Left forelimb (tissue), 1 donor: ENCODE results near the gene RETREG1.
A peak's percentile ranks its signal among the peaks of the same experiment; 100 is the strongest.
"Not testable (repeated sequence)": the region's sequence is repeated elsewhere in the genome, so short reads cannot be mapped to it uniquely, and the experiment has no call there.

ENCODE experiments used
- DNase-seq: peaks from one replicate; pipeline ENCODE4 v3.0.0-alpha.2; 2018; ENCODE audit warnings: low spot score

RETREG1 gene

GRCh38 chr5:16616536-16617273 lies at the start of gene RETREG1:
TSS of gene RETREG1 (minus strand) at chr5:16616997. CDS start at chr5:16616971, 26 bp downstream.
- DNase-seq = peak; percentile 71

DNA sequence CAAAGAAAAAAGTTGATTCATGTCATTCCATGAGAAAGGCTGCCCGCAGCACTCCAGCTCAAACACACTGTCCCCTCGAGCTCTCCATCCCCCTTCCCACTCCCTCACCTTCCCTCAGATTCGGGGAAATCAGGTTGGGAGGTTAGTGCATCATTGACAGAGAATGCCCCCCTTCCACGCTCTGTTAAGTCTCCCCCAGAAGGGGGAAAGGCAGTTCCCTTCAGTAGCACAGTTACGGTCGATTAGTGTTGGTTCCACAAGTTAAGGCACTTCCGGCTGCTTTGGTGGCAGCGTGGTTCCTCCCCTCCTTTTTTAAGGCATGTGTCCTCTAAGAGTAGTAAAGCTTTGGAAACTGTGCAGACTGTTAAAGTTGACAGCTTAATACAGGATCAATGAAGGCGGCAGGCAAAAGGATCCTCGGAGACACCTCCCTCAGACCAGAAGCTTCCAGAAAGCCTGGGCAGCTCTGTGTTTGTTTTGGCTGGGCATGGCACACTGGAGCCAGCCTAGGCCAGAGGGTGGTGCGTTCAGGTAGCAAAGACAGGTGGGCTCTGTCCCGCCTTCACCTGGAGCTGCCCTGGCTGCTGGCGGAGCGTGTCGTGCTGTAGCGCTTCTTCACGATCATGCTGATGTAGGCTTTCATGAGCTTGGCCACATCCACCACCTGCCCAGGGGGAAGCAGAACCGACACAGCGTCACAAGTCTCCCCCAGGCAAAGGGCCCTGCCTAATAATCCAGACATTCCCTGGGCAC lies 49.5 kb upstream of the RETREG1 start:
- DNase-seq = no peak

DNA sequence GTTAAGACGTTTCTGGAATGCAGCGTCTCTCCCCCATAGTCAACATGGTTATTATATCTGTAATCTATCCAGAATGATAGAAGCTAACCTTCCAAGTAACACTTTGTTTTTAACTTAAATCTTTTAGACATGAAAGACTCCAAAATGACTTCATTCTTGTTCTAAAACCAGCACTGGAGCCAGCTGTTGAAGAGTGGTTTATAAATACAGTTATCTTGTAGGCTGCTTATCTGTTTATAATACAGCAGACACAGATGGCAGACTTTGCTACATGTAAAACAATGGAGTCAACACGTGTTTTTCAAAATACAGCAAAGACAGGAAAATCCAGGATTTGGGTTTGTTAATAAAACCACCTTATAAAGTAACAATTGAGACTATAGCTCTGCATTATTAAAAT lies 48.8 kb upstream of the RETREG1 start:
- DNase-seq = no peak

DNA sequence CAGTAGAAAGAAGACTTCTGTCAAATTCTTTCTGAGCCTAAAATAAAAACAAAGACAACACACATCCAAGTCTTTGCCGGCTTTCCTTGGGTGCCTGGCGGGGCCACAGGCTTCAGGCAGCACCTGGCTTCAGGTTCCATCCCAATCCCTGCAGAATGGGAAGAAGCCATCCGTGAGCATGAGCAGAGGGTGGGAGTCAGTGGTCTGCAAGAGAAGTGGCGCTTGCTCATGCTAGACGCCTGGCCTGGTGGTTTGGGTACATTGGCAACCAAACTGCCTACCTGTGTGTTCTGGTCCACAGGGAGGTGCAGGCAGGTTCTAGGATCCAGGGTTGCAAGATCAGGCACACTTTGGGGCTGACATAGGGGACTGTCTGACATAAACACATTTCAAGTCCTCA lies 47.6 kb upstream of the RETREG1 start:
- no peak for DNase-seq

- DNase-seq = no peak
Observed at GRCh38 chr5:16663840-16664239, 47.0 kb upstream of the RETREG1 start.

GRCh38 chr5:16661713-16662112 lies 44.9 kb upstream of the RETREG1 start:
- no peak for DNase-seq

DNA sequence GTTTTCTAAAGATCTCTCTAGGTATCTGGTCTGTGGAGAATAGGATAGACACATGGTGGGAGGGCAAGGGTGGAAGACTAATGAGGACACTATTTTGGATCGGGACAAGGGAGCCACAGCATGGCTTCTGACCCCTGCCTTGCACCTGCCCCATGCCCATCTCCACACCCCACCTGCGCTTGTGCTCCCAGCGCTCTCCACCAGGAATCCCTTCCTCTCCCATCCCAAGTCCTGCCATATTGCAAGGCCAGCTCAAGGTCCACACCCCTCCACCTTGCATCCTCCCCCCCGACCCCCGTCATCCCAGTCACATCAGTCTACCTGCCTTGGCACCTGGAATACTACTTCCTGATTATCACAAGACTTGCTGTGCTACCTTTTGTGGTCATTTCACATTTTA lies 44.2 kb upstream of the RETREG1 start:
- no peak for DNase-seq

DNA sequence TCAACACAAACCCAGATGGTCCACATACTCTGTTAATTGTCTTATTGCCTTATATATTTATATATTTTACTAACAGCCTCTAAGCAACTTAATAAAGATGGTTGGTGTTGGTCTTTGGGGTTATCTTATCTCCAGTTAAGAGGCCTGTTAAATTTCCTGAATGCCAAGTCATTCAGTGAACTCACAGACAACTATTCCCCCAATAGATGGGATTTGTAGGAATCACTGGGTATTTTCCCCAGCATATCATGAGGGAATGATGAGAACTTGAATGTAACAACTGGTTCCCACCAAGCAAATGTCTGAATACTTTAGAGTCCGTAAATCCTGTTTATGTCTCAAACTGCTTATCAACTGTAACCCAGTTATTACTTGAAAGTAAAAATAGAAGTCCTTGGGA lies 42.7 kb upstream of the RETREG1 start:
- DNase-seq = no peak

- DNase-seq = no peak
Observed at GRCh38 chr5:16656561-16657191, 39.9 kb upstream of the RETREG1 start.

- no peak for DNase-seq
Observed at GRCh38 chr5:16654647-16655334, 38.0 kb upstream of the RETREG1 start.

DNA sequence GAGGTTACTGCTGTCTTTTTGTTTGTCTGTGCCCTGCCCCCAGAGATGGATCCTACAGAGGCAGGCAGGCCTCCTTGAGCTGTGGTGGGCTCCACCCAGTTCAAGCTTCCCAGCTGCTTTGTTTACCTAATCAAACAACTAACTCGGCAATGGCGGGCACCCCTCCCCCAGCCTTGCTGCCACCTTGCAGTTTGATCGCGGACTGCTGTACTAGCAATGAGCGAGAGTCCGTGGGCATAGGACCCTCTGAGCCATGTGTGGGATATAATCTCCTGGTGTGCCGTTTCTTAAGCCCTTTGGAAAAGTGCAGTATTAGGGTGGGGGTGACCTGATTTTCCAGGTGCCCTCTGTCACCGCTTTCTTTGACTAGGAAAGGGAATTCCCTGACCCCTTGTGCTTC lies 31.9 kb upstream of the RETREG1 start:
- not testable (repeated sequence) for DNase-seq

DNA sequence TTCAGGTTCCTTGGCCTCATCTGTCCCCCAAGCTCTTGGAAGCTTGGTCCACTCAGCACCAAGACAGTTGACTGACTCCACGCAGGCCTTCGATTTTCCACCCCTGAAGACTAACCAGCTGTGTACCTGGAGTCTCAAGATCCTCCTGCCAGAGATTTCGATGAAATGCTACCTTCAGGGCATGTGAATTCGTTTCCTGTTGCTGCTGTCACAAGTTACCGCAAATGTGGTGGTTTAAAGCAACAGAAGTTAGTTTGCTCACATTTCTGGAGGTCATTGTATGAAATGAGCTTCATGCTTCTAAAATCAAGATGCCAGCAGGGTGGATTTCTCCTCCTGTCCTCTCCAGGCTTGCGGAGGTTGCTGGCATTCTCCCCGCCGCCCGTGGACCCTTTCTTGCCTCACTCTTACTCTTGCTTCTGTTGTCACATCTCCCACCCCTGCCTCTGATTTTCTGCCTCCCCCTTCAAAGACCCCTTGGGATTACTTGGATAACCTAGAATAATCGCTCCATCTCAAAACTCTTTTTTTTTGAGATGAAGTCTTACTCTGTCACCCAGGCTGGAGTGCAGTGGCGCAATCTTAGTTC lies 27.6 kb upstream of the RETREG1 start:
- DNase-seq = no peak

DNA sequence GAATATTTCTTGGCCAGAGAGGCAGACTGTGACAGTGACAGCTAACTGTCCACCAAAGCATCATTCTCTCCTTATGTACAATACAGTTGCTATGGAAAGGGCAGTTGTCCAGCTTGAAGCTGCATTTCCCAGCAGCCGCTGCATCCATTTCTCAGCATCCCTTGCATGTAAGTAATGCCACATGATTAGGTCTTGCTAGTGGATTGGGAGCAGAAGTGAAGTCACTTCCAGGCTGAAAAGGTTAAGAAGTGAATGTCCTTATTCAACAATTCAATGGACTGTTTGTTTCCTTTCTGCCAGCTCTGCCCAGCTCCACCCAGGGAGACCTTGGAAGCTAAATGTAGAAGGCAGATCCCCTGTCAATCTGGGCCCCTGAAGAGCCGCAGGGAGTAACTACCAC lies 26.1 kb upstream of the RETREG1 start:
- no peak for DNase-seq

DNA sequence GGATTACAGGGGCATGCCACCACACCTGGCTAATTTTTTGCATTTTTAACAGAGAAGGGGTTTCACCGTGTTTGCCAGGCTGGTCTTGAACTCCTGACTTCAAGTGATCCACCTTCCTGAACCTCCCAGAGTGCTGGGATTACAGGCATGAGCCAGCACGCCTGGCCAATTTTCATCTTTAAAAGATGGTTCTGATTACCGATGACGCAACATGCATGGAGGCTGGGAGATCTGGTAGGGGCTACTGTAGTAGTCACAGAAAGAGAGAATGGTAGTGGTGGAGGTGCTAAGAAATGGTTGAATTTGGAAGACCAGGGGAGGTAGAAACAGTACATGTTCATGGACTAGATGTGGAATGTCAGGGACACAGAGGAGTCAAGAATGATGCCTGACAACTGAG lies 22.4 kb upstream of the RETREG1 start:
- DNase-seq = no peak

GRCh38 chr5:16628376-16628775 lies 11.6 kb upstream of the RETREG1 start:
- DNase-seq = no peak

DNA sequence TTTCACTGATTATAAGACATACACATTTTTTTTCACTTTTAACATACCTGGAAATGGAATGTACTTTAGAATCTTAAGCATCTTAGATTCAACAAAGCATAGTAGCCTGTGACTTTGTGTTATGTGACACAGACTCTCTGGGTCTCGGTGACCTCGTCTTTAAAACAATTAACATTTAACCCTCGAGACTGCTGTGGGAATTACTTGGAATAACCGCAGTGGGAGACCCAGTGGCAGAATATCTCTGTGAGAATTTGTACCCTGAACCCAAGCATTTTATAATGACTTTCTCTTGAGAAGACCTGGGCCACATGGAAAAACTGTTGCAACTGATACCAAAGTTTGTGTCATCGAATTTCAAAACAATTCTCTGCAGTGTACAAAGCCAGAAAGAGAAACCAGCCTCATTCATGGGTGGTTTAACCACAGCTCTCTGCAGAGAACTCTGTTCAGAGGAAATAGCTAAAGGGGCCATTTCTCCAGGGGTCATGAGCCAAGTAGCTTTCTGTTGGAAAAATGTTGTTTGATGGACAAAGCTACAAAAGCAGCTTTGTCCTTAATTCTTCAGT lies 10.0 kb upstream of the RETREG1 start:
- no peak for DNase-seq

DNA sequence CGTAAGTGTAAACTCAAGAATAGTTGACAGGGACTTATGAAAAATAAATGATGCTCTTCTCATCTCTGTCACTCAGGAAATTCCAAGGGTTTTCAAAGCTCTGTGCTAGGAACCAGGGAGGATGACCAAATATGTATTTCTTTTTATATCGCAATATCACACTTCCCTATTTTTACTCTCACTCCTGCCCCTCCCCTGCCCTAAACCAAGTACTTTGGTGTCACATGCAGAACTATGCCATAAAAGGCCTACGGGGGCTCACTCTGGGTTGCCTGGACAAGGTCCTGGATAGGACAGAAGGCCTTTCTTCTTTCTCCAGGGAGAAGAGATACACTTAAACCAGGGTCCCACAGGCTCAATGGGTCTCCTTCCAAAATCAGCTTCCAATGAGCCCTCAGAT lies 8.3 kb upstream of the RETREG1 start:
- no peak for DNase-seq

GRCh38 chr5:16619136-16619535 lies 2.3 kb upstream of the RETREG1 start:
- no peak for DNase-seq

DNA sequence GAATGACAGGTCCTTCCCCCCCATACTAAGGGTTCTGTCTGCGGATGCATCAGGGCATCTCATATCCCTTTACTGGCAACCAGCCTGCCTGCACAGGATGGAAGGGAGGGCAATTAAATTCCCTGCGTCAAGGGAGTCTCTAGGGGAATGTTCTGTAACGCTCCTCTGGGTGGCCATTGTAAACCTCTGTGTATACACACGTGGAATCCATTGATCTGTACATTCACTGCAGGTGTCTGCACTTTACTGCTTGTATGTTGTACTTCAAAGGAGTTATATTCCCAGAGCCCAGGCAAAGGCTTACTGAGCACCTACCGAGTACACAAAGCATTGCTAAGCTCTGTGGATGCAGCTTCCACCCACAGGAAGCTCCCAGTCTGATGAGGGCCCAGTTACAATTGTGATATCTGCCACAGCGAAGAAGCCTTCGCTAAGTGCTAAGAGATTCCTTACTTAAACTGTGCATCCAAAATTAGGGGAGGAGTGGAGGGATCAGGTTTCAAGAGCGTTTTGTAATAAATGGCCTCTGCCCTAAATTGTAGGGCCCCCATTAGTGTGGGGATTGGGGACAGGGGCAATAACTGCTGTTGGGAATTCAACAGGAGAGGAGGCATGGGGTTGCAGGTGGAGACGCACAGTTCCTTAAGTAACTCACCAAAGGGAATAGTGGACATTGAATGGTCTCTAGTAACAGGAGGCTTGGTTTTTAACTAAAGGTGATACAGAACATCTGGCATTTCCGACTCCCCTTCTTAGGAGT lies 1.5 kb upstream of the RETREG1 start:
- DNase-seq = no peak

- no peak for DNase-seq
Observed at GRCh38 chr5:16617274-16617968, 624 bp upstream of the RETREG1 start.
